HG02840 (cell line): ENCODE measurements around the gene FAM114A1.

Experiments
- ATAC-seq: cut with Tn5 transposase; IDR thresholded peaks from one replicate; pipeline ENCODE4 v1.9.1; 2021; ENCODE audit warnings: mild to moderate bottlenecking, moderate library complexity, moderate number of reproducible peaks; ENCODE audit not compliant: unreplicated experiment, low FRiP score

Gene FAM114A1

GRCh38 chr4:38867478-38868058 lies at the start of gene FAM114A1:
TSS of gene FAM114A1 (plus strand) at chr4:38867806. CDS start at chr4:38878079, 10,273 bp downstream.
- peak; percentile 53 for ATAC-seq

DNA sequence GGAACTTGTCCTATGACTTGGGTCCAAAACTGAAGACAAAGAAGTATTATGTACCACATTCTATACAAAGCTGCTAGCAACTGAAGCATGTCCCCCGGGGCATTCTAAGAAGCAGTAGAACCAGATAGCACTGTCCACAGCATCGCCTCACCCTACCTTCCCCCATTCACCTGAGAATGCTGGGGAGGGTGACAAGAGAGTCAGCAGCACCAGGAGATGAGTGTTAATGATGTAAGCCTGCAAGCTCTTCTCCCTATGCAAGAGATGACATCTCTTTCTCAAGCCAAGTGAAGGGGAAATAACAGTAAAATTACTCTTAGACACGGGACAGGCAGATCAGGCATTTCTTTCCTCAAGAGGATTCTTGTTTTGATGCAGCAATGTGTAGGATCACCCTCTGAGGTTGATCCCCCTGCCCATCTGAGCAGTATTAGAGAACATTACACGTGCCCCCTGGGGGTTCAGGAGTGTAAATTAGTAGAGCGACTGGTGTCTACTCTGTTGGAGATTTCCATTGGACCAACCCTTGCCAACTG lies 49.1 kb upstream of the FAM114A1 start:
- no peak for ATAC-seq

DNA sequence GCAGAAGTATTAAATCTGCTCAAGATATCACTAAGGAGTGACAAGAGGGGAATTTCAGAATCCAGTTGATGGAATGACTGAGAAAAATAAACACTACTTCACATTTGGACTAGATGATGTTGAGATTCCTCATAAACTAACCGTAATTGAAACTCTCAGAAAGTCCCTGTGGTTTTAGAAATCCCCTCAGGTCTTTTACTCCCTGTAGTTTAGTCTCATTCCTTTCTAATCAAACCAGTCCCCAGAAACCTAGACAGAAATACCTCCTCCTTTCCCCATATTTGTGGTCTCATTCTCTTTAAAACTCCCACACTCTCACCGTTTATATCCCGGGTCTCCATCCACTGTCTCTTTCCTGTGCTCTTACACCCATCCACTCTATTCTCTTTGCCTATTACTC lies 48.0 kb upstream of the FAM114A1 start:
- ATAC-seq, result no peak

DNA sequence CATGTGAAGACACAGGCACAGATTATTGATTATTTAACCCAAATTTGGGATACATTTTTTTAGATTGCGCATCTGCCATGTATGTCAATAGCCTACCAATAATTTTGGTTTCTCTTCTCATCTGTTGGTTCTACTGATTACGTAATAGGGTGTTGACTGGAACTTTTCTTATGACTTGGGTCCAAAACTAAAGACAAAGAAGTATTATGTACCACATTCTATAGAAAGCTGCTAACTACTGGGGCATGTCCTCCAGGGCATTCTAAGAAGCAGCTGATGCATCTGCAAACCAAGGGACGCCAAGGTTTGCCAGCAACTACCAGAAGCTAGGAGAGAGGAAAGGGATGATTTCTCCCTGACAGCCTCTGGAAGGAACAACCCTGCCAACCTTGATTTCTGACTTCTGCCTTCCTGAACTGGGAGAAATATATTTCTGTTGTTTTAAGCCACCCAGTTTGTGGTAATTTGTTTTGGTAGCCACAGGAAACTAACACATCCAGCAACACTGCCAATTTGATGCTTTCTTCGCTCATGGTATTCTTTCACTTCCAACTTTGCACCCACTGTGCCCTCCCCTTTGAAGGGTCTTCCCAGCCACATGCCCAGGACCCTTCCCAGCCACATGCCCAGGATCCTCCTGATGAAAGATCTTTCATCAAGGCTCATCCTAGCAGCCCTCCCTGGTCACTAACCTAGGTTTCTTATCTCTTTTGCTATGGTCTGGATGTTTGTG lies 47.1 kb upstream of the FAM114A1 start:
- no peak for ATAC-seq

- no peak for ATAC-seq
These were observed 45.9 kb upstream of the FAM114A1 start for GRCh38 chr4:38821739-38822138.

DNA sequence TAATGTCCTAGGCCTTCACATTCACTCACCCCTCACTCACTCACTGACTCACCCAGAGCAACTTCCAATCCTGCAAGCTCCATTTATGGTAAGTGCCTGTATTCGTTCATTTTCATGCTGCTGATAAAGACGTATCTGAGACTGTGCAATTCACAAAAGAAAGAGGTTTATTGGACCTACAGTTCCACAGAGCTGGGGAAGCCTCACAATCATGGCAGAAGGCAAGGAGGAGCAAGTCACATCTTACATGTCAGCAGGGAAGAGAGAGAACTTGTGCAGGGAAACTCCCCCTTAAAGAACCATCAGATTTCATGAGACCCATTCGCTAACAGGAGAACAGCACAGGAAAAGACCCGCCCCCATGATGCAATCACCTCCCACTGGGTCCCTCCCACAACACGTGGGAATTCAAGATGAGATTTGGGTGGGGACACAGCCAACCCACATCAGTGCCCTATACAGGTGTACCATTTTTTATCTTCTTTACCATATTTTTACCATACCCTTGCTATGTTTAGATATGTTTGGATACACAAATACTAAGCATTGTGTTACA lies 44.8 kb upstream of the FAM114A1 start:
- no peak for ATAC-seq

GRCh38 chr4:38823766-38824165 lies 43.8 kb upstream of the FAM114A1 start:
- no peak for ATAC-seq

DNA sequence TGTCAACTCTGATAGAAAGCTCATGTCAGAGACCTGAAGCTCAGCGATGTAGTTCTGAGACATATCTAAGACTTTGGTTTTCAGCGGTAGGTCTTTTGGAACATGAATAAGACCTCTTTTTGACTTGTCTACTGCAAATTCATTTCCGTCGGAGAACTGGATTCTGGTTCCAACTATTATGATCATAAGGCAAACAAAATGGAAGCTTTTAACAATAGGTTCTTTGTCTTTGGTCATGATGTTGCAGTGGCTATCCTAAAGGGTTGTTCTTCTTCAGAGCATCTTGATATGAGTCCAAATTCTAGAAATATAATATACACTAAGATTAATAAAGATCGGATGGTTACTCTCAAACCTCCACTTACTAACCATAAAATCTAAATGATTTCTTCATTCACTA lies 38.4 kb upstream of the FAM114A1 start:
- ATAC-seq, result no peak

- ATAC-seq, result no peak
These were observed 36.0 kb upstream of the FAM114A1 start for GRCh38 chr4:38831653-38832052.

- ATAC-seq, result no peak
These were observed 35.4 kb upstream of the FAM114A1 start for GRCh38 chr4:38832206-38832605.

- ATAC-seq, result no peak
These were observed 34.7 kb upstream of the FAM114A1 start for GRCh38 chr4:38832624-38833528.

GRCh38 chr4:38834570-38834969 lies 33.0 kb upstream of the FAM114A1 start:
- ATAC-seq, result no peak

GRCh38 chr4:38837334-38837733 lies 30.3 kb upstream of the FAM114A1 start:
- no peak for ATAC-seq

DNA sequence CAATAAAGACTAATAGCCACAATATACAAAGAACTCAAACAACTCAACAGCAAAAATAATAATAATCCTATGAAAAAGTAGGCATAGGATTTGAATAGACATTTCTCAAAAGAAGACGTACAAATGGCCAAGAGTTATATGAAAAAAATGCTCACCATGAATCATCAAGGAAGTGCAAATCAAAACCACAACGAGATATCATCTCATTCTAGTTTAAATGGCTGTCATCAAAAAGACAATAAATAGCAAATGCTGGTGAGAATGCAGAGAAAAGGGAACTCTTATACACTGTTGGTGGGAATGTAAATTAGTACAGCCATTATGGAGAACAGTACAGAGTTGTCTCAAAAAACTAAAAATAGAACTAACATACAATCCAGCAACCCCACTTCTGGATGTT lies 29.8 kb upstream of the FAM114A1 start:
- no peak for ATAC-seq

DNA sequence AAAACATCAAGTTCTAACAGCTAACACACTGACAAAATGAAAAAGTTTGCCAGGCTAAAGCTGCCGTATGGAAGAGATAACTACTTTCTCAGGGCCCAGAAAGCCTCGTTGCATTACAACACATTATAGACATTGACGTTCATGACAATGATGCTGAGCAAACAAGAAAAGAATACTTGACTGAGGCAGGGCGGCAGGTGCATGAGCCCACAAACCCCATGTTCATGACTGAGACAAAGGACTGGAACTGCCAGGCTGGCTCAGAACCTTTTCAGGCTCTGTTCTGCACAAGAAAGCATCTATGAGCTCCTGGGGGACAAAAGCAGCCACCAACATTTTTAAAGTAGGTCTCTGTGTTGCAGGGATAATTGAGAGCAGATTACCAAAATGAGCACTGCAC lies 24.6 kb upstream of the FAM114A1 start:
- no peak for ATAC-seq

DNA sequence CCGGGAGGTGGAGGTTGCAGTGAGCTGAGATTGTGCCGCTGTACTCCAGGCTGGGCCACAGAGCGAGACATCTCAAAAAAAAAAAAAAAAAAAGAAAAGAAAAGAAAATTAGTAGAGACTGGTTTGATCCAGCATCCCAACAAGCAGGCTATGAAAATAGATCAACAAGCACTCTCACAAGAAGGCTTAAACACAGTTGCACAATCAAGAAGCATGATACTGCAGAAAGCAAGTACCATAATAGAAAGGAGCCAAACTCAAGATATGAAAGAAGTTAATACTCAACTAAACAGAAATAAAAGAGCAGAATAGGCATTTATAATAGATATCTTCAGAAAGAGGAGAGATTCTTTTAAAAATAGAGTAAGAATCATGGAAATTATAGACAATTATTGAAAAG lies 21.6 kb upstream of the FAM114A1 start:
- no peak for ATAC-seq

DNA sequence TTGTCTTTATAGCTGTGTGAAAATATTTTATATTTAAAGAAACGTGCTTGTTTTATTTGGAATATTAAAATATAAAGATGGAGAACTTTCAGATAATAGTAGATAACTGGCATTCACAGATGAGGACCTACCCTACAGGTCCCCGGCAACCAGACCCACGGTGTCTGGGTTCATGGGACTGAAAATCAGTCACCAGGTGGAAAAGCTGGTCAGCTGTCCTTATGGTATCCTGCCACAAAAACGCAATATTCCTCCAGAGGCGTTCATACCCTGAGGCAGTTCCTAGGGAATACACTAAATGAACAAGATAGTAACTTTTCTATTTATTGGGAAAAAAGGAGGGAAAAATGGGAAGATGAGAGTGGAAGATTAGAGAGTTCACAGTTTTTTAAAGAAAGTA lies 12.1 kb upstream of the FAM114A1 start:
- ATAC-seq, result no peak

GRCh38 chr4:38856046-38856445 lies 11.6 kb upstream of the FAM114A1 start:
- no peak for ATAC-seq

- ATAC-seq, result no peak
These were observed 10.9 kb upstream of the FAM114A1 start, which contains the start of gene TLR6 for GRCh38 chr4:38856524-38857337. TSS of gene TLR6 (minus strand) at chr4:38856817. CDS start at chr4:38829473, 27,344 bp downstream.
